Kidney (tissue), 14 donors: ENCODE results near the gene TMEM130. TPM values are rescaled to one million over a fixed set of nuclear protein-coding genes. Genes with fewer than 3 reads are reported as not detected.
A peak's percentile ranks its signal among the peaks of the same experiment; 100 is the strongest.

Source experiments
- DNase-seq, 5 donors: peaks; one replicate each; pipeline ENCODE4 v3.0.0-alpha.2; 2013 to 2020
- FAIRE-seq: peaks from 2 replicates; lab custom pipeline; 2012; peaks lifted over from hg19 to GRCh38; lab: Jason Lieb, UNC
- H3K27ac ChIP-seq, 2 donors: one replicate each; pipeline ENCODE4 v1.7.0; 2013; ENCODE audit warnings: low read depth in 2 of 2, low read length in 2 of 2, inconsistent platforms in 1 of 2
- H3K27me3 ChIP-seq: one replicate; pipeline ENCODE4 v1.7.1; 2013; ENCODE audit warnings: low read length, inconsistent platforms; ENCODE audit not compliant: control insufficient read depth, insufficient read depth
- H3K36me3 ChIP-seq, 3 donors: one replicate each; pipeline versions ENCODE4 v1.7.0 to v1.7.1; 2013; ENCODE audit warnings: low read length in 3 of 3, control low read depth in 1 of 3, inconsistent platforms in 1 of 3; ENCODE audit not compliant: insufficient read depth in 3 of 3, control insufficient read depth in 2 of 3
- H3K4me1 ChIP-seq, 3 donors: one replicate each; pipeline versions ENCODE4 v1.7.0 to v1.7.1; 2013; ENCODE audit warnings: low read length in 3 of 3, inconsistent platforms in 1 of 3, low read depth in 1 of 3; ENCODE audit not compliant: control insufficient read depth in 2 of 3, insufficient read depth in 2 of 3
- H3K4me3 ChIP-seq, 3 donors: one replicate each; pipeline versions ENCODE4 v1.7.0 to v1.8.1; 2013; ENCODE audit warnings: low read length in 3 of 3, control low read depth in 1 of 3, inconsistent platforms in 1 of 3
- H3K9ac ChIP-seq, 3 donors: one replicate each; pipeline versions ENCODE4 v1.7.0 to v1.7.1; 2013; ENCODE audit warnings: low read length in 3 of 3, control low read depth in 1 of 3, inconsistent platforms in 1 of 3
- H3K9me3 ChIP-seq, 3 donors: one replicate each; pipeline versions ENCODE4 v1.7.0 to v1.7.1; 2013; ENCODE audit warnings: low read length in 3 of 3, control low read depth in 1 of 3, inconsistent platforms in 1 of 3; ENCODE audit not compliant: control insufficient read depth in 2 of 3, insufficient read depth in 1 of 3
- CTCF ChIP-seq: IDR thresholded peaks from 3 replicates; pipeline ENCODE4 v1.5.1; 2012; ENCODE audit warnings: mild to moderate bottlenecking, moderate library complexity, borderline replicate concordance; ENCODE audit not compliant: insufficient read depth; ENCODE audit errors: extremely low read depth
- intact Hi-C: fragments of 100-400 bp; cut with DNase I; formaldehyde crosslinking; loops from one replicate; pipeline ENCODE4 v1.11.1; 2022
- polyA plus RNA-seq: library from polyadenylated mRNA; stranded (reverse); fragments of 350-450 nt; fragmentation: Illumina TruSeq; extraction: RNeasy Lipid Tissue Mini Kit (QIAGEN cat#74804); gene quantifications from one replicate; pipeline ENCODE4 v1.2.3, GENCODE V29; 2014; ENCODE audit warnings: low read depth, low replicate concordance; ENCODE audit not compliant: insufficient read depth
- total RNA-seq: library from RNA; stranded (reverse); fragmentation: NEBNext Ultra II Directional; extraction: Animal tissue kit (Norgen Biotek cat#: 25700); gene quantifications from one replicate; pipeline ENCODE4 v1.2.1, GENCODE V29; 2021
- donor health status: control.
- donor health status: control.
- donor health status: control.
- donor health status: control.
- donor health status: control.
- donor health status: DM: yes; HTN: yes; CAD: no.
- donor health status: Normal renal cell carcinoma (clear cell type).

The TMEM130 gene
- total and polyA plus RNA-seq, 2 donors from 2014 or later: 5.0 to 12.9 TPM

GRCh38 chr7:98805956-98806838, 63.6 kb downstream of the TMEM130 start:
- Histone ChIP-seq H3K27me3 (no peaks in the 10 kb centered on the region), H3K4me1 (no peaks in the 10 kb centered on the region), H3K9me3 (peaks cover 0 to 6% (median 2%) of the 10 kb centered on the region in 3 donors), H3K9ac (no peak overlapping the region), H3K4me3 (no peak overlapping the region), H3K27ac (no peak overlapping the region), H3K36me3 (no peaks in the 10 kb centered on the region)
- FAIRE-seq (no peak), DNase-seq (no peak)
- intact Hi-C loops: no loop called here
- TF ChIP-seq CTCF: no peak

GRCh38 chr7:98802781-98803110, 67.1 kb downstream of the TMEM130 start:
- DNase-seq: no peak
- FAIRE-seq: no peak
- peaks cover 0 to 15% (median 3%) of the 10 kb centered on the region in 3 donors for H3K9me3 ChIP-seq
- no peak overlapping the region for H3K4me3 ChIP-seq
- intact Hi-C loops: no loop called here
- TF ChIP-seq CTCF: no peak
- H3K9ac ChIP-seq: no peak overlapping the region
- H3K4me1 ChIP-seq: no peaks in the 10 kb centered on the region
- H3K36me3 ChIP-seq: no peaks in the 10 kb centered on the region
- no peaks in the 10 kb centered on the region for H3K27me3 ChIP-seq
- H3K27ac ChIP-seq: no peak overlapping the region

GRCh38 chr7:98802088-98802780, 67.6 kb downstream of the TMEM130 start:
- Histone ChIP-seq H3K4me3 (no peak overlapping the region), H3K36me3 (no peaks in the 10 kb centered on the region), H3K4me1 (no peaks in the 10 kb centered on the region), H3K9ac (no peak overlapping the region), H3K27me3 (no peaks in the 10 kb centered on the region), H3K27ac (no peak overlapping the region), H3K9me3 (peaks cover 0 to 15% (median 3%) of the 10 kb centered on the region in 3 donors)
- intact Hi-C loops: no loop called here
- TF ChIP-seq CTCF: no peak
- DNase-seq (peak; percentile 73 to 95 (median 93)), FAIRE-seq (no peak)
